ENCODE data around the gene PM20D1. TPM values are rescaled to one million over a fixed set of nuclear protein-coding genes. Genes with fewer than 3 reads are reported as not detected.
"Not testable (repeated sequence)": the region's sequence is repeated elsewhere in the genome, so short reads cannot be mapped to it uniquely, and the experiment has no call there.

PM20D1 gene
- total and polyA plus RNA-seq, 7 donors, result 0.05 to 0.32 (median 0.23) TPM; not detected in 2

GRCh38 chr1:205827623-205828022 is 22.3 kb downstream of the PM20D1 start:
- ATAC-seq (peak in 3 of 4 donors; percentile 43 to 75 (median 74)), DNase-seq (no peak)
- no peak for TF ChIP-seq CTCF (IDR thresholded peaks at IDR 0.05)
- 12 to 24% (median 16%) methylated on average over 1 of the region's 1 CpG for WGBS, 3 donors
- H3K36me3 ChIP-seq (ENCODE audit: insufficient read depth in 1 of 2, low read depth in 1 of 2), result no peaks in the 10 kb centered on the region
- H3K9me3 ChIP-seq, result no peaks in the 10 kb centered on the region
- H3K4me1 ChIP-seq, result no peaks in the 10 kb centered on the region
- H3K27ac ChIP-seq, result no peak overlapping the region
- H3K27me3 ChIP-seq (ENCODE audit: insufficient read depth in 3 of 3, low read length in 2 of 3), result no peaks in the 10 kb centered on the region
- no peak overlapping the region for H3K4me3 ChIP-seq
- intact Hi-C loops (cut with DNase I), result no loop called here

DNA sequence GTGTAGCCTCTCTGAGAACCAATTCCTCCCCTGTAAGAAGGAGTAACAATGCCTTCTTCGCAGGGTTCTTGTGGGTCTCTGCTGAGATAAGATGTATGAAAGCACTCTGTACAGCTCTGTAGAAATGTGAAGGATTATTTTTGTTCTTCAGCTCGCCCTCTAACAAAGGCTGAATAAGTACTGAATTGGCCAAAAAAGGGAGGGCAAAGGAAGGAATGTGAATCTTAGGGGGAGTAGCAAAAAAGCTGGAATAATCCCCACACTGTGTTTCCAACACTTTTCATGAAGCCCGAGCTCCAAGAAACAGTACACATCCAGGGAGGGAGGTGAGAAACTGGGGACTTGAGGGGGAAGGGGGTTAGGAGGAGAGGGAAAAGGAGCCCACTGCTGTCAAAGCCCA is 22.9 kb downstream of the PM20D1 start:
- no peak overlapping the region for H3K4me3 ChIP-seq
- intact Hi-C loops (cut with DNase I), result no loop called here
- H3K36me3 ChIP-seq (ENCODE audit: insufficient read depth in 1 of 2, low read depth in 1 of 2), result no peaks in the 10 kb centered on the region
- H3K9me3 ChIP-seq, result no peaks in the 10 kb centered on the region
- no peak for DNase-seq
- 40 to 54% (median 49%) methylated on average over 3 of the region's 3 CpGs for WGBS, 3 donors
- no peak overlapping the region for H3K27ac ChIP-seq
- TF ChIP-seq CTCF (IDR thresholded peaks at IDR 0.05), result no peak
- no peaks in the 10 kb centered on the region for H3K27me3 ChIP-seq (ENCODE audit: insufficient read depth in 3 of 3, low read length in 2 of 3)
- no peak for ATAC-seq
- no peaks in the 10 kb centered on the region for H3K4me1 ChIP-seq

DNA sequence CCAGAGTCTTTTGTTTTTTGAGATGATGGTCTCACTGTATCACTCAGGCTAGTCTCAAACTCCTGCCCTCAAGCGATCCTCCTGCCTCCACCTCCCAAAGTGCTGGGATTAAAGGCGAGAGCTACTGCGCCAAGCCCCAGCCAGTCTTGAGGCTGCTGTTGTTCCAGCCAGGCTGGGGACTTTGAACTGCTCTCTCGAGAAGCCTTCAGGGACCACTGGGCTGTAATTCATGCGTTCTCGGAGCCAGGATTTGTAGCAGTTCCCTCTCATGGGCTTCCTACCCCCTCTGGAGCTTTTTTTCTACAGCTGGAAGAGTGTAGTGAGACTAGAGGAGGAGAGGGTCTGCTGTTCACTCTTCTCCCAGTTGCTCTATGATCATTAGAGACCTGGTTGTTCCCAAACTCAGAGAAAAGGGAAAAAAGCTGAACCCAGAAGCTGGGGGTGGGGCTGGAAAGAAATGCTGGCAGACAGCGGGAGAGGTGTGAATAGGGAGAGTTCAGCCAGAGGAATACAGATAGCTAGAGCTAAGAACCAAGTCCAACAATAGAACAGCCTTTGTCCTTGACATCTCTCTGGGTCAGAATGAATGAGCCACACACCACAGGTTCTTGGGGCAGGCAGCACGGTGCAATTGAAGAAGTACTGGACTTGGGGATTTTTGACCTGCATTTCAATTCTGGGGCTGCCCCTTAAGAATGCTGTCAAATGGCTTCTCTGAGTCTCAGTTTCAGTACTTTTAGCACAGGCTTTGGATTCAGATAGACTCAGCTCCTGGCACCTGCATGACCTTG is 23.7 kb downstream of the PM20D1 start:
- no peak overlapping the region for H3K4me3 ChIP-seq
- intact Hi-C loops (cut with DNase I), result no loop called here
- no peaks in the 10 kb centered on the region for H3K36me3 ChIP-seq (ENCODE audit: insufficient read depth in 1 of 2, low read depth in 1 of 2)
- 63 to 70% (median 69%) methylated on average over 8 of the region's 8 CpGs for WGBS, 3 donors
- H3K27ac ChIP-seq, result no peak overlapping the region
- ATAC-seq, result peak in 2 of 4 donors; percentile 64 to 70
- H3K9me3 ChIP-seq, result no peaks in the 10 kb centered on the region
- TF ChIP-seq CTCF (IDR thresholded peaks at IDR 0.05), result no peak
- no peaks in the 10 kb centered on the region for H3K27me3 ChIP-seq (ENCODE audit: insufficient read depth in 3 of 3, low read length in 2 of 3)
- H3K4me1 ChIP-seq, result no peaks in the 10 kb centered on the region
- DNase-seq, result no peak

DNA sequence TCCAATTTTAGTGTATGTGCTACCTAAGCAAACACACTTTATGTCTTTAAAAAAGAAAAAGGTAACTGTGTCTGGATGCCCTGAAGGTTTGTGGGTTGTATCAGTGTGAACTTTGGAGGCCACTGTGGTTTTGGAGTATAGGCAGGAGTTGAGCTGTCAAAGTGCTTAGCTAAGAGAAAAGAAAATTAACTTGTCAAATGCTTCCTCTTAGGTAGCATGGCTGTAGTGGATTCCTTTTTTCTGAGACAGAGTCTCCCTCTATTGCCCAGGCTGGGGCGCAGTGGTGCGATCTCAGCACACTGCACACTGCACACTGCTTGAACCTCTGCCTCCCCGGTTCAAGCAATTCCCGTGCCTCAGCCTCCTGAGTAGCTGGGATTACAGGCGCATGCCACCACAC is 25.8 kb downstream of the PM20D1 start:
- no peaks in the 10 kb centered on the region for H3K36me3 ChIP-seq (ENCODE audit: insufficient read depth in 1 of 2, low read depth in 1 of 2)
- H3K4me3 ChIP-seq, result no peak overlapping the region
- no peaks in the 10 kb centered on the region for H3K27me3 ChIP-seq (ENCODE audit: insufficient read depth in 3 of 3, low read length in 2 of 3)
- DNase-seq, result no peak
- no peak for ATAC-seq
- H3K27ac ChIP-seq, result no peak overlapping the region
- no peaks in the 10 kb centered on the region for H3K4me1 ChIP-seq
- intact Hi-C loops (cut with DNase I), result no loop called here
- 86 to 98% (median 88%) methylated on average over 5 of the region's 5 CpGs for WGBS, 3 donors
- no peak for TF ChIP-seq CTCF (IDR thresholded peaks at IDR 0.05)
- H3K9me3 ChIP-seq, result no peaks in the 10 kb centered on the region

DNA sequence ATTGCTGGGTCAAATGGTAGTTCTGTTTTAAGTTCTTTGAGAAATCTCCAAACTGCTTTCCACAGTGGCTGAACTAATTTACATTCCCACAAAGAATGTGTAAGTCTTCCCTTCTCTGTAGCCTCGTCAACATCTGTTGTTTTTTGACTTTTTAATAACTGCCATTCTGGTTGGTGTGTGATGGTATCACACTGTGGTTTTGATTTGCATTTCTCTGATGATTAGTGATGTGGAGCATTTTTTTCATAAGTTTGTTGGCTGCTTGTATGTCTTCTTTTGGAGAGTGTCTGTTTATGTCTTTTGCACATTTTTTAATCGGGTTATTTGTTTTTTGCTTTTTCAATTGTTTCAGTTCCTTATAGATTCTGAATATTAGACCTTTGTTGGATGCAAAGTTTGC is 26.7 kb downstream of the PM20D1 start:
- H3K27ac ChIP-seq; H3K4me3 ChIP-seq; H3K4me1 ChIP-seq; H3K9me3 ChIP-seq; H3K36me3 ChIP-seq (ENCODE audit: insufficient read depth in 1 of 2, low read depth in 1 of 2); DNase-seq; H3K27me3 ChIP-seq (ENCODE audit: insufficient read depth in 3 of 3, low read length in 2 of 3); intact Hi-C loops (cut with DNase I); ATAC-seq: not testable (repeated sequence)
- WGBS, 3 donors, result 88 to 97% (median 90%) methylated on average over 2 of the region's 2 CpGs

Measured in psoas muscle (tissue), 8 donors.